Hepatocyte (in vitro differentiated cells): ENCODE data around the gene MTHFR.

ENCODE experiments used
- EZH2 ChIP-seq: fragments of 200-600 bp; sonication (generic); IDR thresholded peaks from 2 replicates; pipeline ENCODE4 v1.6.1; 2016; ENCODE audit warnings: antibody characterized with exemption, mild to moderate bottlenecking, borderline replicate concordance
- TF ChIP-seq, protein P1 (sequence below): fragments of 200-600 bp; sonication (generic); IDR thresholded peaks from 2 replicates; pipeline ENCODE4 v1.5.1; 2016; ENCODE audit warnings: antibody characterized with exemption, mild to moderate bottlenecking; ENCODE audit not compliant: poor library complexity

DNA sequence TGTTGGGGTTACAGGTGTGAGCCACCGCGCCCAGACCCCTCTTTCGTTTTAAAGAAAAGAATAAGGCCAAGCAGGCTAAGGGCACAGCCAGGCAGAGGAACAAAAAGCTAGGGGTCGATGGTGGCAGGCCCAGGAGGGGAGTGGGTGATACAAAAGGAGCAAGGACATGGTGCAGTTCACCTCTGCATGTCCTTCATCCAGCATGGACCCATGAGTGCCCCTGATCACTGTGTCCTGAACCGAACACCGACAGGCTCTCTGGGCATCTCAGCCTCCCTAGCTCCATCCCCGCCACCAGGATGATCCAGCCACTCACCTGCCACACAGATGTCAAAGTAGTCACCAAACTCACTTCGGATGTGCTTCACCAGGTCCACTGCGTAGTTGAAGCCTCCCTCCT lies 5.9 kb downstream of the MTHFR start:
- TF ChIP-seq, protein P1, sequence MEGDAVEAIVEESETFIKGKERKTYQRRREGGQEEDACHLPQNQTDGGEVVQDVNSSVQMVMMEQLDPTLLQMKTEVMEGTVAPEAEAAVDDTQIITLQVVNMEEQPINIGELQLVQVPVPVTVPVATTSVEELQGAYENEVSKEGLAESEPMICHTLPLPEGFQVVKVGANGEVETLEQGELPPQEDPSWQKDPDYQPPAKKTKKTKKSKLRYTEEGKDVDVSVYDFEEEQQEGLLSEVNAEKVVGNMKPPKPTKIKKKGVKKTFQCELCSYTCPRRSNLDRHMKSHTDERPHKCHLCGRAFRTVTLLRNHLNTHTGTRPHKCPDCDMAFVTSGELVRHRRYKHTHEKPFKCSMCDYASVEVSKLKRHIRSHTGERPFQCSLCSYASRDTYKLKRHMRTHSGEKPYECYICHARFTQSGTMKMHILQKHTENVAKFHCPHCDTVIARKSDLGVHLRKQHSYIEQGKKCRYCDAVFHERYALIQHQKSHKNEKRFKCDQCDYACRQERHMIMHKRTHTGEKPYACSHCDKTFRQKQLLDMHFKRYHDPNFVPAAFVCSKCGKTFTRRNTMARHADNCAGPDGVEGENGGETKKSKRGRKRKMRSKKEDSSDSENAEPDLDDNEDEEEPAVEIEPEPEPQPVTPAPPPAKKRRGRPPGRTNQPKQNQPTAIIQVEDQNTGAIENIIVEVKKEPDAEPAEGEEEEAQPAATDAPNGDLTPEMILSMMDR = no peak
- TF ChIP-seq EZH2 = no peak
